Kidney capillary endothelial cell (primary cell): Measurements from ENCODE around the gene SVIL.
"Not testable (repeated sequence)": the region's sequence is repeated elsewhere in the genome, so short reads cannot be mapped to it uniquely, and the experiment has no call there.

Experiments used
- DNase-seq: peaks from one replicate; pipeline ENCODE4 v3.0.0-alpha.2; 2018; ENCODE audit warnings: low spot score

The SVIL gene

DNA sequence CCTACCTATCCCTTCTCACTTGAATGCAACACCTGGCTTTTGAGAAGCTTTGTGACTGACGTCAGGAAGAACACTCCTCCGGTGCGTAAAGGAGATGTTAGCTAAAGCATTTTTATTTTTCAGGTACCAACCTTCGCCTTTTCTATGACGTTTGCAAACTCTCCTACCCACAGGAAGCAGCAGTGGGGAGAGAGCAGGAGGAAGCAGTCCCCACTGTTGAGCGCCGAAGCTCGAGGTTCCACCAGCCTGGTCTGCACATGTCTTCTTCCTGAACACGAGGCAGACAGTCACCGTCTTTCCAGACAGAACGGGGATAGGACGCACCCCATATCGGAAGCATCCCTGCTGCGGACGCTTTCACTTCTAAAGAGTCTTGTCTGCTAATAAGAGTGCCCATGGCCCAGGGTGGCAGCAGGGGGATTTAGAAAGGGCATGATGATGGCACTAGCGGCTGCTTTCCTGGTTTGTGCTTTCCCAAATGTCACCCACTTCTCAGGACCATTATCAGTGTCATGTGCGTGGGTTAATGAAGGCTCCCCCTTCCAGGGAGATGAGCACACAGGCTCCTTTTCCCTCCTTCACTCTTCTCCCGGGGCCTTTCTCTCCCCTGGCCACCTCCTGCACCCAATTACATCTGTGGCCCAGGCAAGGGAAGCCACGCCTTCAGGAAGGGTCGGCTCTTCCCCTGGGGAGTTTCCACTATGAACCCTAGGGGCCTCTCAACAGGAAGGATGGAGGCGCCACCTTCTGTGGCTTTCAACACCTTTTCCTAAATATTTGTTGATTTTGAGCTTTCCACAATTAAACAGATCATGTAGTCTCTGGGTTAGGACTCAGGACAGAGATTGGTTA, 147.5 kb downstream of the SVIL start:
- not testable (repeated sequence) for DNase-seq

- no peak for DNase-seq
These were observed 148.3 kb downstream of the SVIL start for GRCh38 chr10:29486433-29486832.

GRCh38 chr10:29484677-29485076, 150.1 kb downstream of the SVIL start:
- DNase-seq, result not testable (repeated sequence)

- DNase-seq, result peak; percentile 32
These were observed 152.0 kb downstream of the SVIL start for GRCh38 chr10:29482591-29483431.

GRCh38 chr10:29481906-29482440, 152.8 kb downstream of the SVIL start:
- DNase-seq, result no peak

DNA sequence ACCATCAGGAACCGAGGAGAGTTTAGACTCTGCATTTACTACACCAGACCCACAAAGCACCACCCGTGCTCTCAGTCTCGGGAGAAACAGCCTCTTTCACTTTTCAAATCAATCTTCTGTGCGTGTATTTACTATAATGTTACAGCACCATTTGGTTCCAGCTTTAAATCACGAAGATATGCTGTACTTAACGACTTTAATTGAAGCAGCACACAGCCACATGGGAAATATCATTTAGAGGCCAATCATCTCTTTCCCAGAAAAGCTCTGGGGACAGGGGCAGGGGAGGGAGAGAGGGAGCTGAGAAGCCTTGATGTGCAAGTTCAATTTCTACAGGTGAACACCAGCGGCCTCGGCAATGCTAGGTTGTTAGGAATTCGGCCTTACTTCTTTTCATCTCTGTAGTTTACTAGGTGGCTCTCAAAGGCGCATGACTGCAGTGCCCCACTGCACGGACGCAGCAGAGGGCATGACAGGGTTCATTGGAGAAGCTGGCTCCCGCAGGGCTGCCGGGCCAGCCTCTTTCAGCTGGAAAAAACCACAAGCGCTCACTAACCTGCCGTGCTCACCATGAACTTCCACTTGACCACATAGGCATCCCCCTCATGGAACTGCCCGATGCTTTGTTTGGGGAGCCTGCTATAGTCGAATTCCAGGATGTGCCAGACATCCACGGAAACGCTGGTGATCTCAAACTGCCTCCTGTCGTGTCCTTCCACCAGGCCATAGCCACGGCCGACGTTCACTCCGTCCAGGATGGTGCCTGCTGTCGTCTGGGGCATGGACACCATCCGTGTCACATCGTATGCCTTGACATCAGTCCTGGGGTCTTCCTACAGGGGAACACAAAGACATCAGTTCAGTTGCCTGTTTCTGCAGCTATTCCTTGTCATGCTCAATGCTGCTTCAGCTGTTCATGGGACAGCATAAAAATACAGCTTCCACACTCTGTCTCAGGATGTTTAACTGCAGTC, 154.5 kb downstream of the SVIL start:
- no peak for DNase-seq

GRCh38 chr10:29479081-29479925, 155.5 kb downstream of the SVIL start:
- no peak for DNase-seq

DNA sequence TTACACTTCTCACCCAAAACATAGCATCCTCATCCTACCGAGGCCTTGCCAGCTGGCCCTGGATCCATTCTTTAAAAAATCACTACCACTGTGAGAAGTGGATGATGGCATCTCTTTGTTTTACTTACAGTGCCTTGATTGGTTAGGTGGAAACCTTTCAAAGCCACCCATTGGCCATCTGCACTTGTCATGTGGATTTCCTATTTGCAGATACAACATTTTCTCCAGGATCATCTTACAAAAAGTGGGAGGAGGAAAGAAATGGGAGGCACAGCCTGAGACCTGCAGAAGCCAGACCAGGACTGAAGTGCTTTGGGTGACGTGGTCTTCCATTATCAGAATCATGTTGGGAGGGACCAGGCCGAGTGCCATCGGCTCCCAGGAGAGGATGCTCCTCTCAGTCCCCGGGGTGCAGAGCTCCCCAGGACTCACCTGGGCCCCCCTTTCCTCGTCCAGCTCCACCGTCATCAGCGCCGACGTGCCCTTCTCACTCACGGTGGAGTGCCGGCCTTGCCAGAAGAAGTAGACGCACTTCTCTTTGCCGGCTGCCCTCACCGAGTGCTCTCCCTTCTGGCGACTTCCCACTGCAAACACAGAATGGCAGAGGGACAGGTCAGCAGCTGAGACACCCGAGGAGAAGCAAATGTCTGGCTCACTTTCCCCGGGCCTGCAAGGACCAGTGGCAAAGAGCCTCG, 161.2 kb downstream of the SVIL start:
- no peak for DNase-seq

DNA sequence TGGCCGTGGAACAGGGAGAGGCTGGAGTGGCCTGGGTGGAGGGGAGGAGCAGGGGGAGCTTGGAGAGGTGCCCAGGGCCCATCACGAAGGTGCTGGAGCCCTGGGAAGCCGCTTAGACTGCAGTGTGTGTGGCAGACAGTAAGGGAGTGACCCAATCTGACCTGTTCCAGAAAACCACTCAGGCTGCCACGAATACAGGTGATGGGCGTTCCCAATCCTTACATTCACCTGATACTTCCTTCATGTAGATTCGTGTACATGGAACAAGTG, 161.7 kb downstream of the SVIL start:
- DNase-seq, result no peak

GRCh38 chr10:29472301-29473086, 162.3 kb downstream of the SVIL start:
- DNase-seq, result no peak

- peak; percentile 30 for DNase-seq
These were observed 163.3 kb downstream of the SVIL start for GRCh38 chr10:29471544-29471859.

- no peak for DNase-seq
These were observed 163.8 kb downstream of the SVIL start for GRCh38 chr10:29470843-29471543.

DNA sequence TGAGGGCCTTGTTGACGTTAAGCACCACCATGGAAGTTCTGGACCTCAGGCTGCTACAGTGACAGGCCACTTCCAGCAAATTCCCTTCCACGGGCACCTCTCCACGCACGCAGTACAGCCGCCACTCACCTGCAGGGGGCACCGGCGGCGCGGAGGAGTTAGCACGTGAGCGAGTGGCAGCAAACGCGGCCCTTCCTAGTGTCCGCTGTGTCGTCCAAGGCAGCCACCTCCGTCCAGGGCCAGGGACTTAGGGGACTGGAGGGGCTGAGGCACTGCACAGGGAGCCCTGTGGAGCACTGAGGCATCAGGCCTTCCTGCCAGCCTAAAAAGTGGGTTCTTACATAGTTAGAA, 164.4 kb downstream of the SVIL start:
- no peak for DNase-seq

- DNase-seq, result no peak
These were observed 165.1 kb downstream of the SVIL start for GRCh38 chr10:29469481-29470354.

- no peak for DNase-seq
These were observed 169.4 kb downstream of the SVIL start for GRCh38 chr10:29465384-29465783.

DNA sequence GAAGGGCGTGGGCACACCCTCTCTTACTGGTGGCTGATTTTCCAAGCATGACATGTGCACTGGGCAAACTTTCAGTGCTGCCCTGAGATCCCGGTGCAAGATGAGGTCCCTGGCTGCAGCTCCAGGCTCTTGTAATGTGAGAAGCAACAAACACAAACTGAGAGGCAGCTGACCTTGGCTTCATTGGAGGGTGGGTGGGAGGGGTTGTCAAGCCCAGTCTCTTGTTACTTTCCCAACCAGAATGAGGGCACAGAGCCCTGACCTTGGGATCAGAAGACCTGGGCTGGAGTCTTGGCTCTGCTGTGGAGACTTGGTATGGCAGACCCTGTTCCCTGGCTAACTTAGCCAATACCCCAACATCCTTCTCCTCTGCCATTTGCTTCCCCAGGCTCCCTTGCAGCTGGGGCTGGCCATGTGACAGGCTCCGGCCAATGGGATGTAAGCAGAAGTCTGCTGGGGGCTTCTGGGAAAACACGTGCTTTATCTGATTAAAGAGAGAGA, 170.1 kb downstream of the SVIL start:
- not testable (repeated sequence) for DNase-seq

- DNase-seq, result no peak
These were observed 173.7 kb downstream of the SVIL start for GRCh38 chr10:29461042-29461441.

GRCh38 chr10:29458190-29458589, 176.6 kb downstream of the SVIL start:
- DNase-seq, result not testable (repeated sequence)
